Astrocyte (in vitro differentiated cells and primary cell): ENCODE results near the gene TMA7B. TPM values are rescaled to one million over a fixed set of nuclear protein-coding genes. Genes with fewer than 3 reads are reported as not detected.
"Not testable (repeated sequence)": the region's sequence is repeated elsewhere in the genome, so short reads cannot be mapped to it uniquely, and the experiment has no call there.

Source experiments
- DNase-seq: peaks from one replicate; pipeline ENCODE4 v3.0.0-alpha.2; 2010; ENCODE audit warnings: low read depth
- FAIRE-seq: peaks from 2 replicates; lab custom pipeline; 2011; peaks lifted over from hg19 to GRCh38; lab: Jason Lieb, UNC
- H2AFZ ChIP-seq: 2 replicates; pipeline ENCODE4 v1.6.0; 2012; ENCODE audit warnings: low read depth, low read length, inconsistent platforms
- H3K27ac ChIP-seq: 2 replicates; pipeline ENCODE4 v1.5.1; 2011; ENCODE audit warnings: low read depth, low read length, inconsistent platforms
- H3K27me3 ChIP-seq: 2 replicates; pipeline ENCODE4 v1.6.0; 2011; ENCODE audit warnings: low read length, inconsistent platforms; ENCODE audit not compliant: insufficient read depth
- H3K36me3 ChIP-seq: 2 replicates; pipeline ENCODE4 v1.5.1; 2011; ENCODE audit warnings: low read length, inconsistent platforms; ENCODE audit not compliant: insufficient read depth
- H3K4me1 ChIP-seq: 2 replicates; pipeline ENCODE4 v1.5.1; 2011; ENCODE audit warnings: low read length, inconsistent platforms; ENCODE audit not compliant: insufficient read depth
- H3K4me2 ChIP-seq: 2 replicates; pipeline ENCODE4 v1.6.0; 2012; ENCODE audit warnings: low read length, inconsistent platforms
- H3K4me3 ChIP-seq: 2 replicates; pipeline ENCODE4 v1.5.1; 2011; ENCODE audit warnings: low read depth, mild to moderate bottlenecking, low read length, inconsistent platforms; ENCODE audit not compliant: insufficient read depth
- H3K79me2 ChIP-seq: 2 replicates; pipeline ENCODE4 v1.6.0; 2012; ENCODE audit warnings: mild to moderate bottlenecking, low read length, inconsistent platforms; ENCODE audit not compliant: insufficient read depth
- H3K9ac ChIP-seq: 2 replicates; pipeline ENCODE4 v1.6.0; 2012; ENCODE audit warnings: mild to moderate bottlenecking, low read length, inconsistent platforms
- H3K9me3 ChIP-seq: 2 replicates; pipeline ENCODE4 v1.5.1; 2012; ENCODE audit warnings: low read depth, mild to moderate bottlenecking, low read length, inconsistent platforms; ENCODE audit not compliant: insufficient read depth
- H4K20me1 ChIP-seq: 2 replicates; pipeline ENCODE4 v1.6.0; 2012; ENCODE audit warnings: low read length, inconsistent platforms; ENCODE audit not compliant: insufficient read depth
- H3K27ac Mint-ChIP-seq: one replicate; pipeline ENCODE4 v1.8.0; 2021; ENCODE audit warnings: mild to moderate bottlenecking, mixed read lengths; ENCODE audit not compliant: unreplicated experiment
- H3K27me3 Mint-ChIP-seq: one replicate; pipeline ENCODE4 v1.8.0; 2021; ENCODE audit warnings: low read depth, mixed read lengths; ENCODE audit not compliant: unreplicated experiment
- H3K36me3 Mint-ChIP-seq: one replicate; pipeline ENCODE4 v1.8.0; 2021; ENCODE audit warnings: low read depth, mixed read lengths; ENCODE audit not compliant: unreplicated experiment
- H3K4me1 Mint-ChIP-seq: one replicate; pipeline ENCODE4 v1.8.0; 2021; ENCODE audit warnings: low read depth, mixed read lengths; ENCODE audit not compliant: unreplicated experiment
- H3K4me3 Mint-ChIP-seq: one replicate; pipeline ENCODE4 v1.8.0; 2021; ENCODE audit warnings: mild to moderate bottlenecking, moderate library complexity, mixed read lengths; ENCODE audit not compliant: unreplicated experiment
- H3K9me3 Mint-ChIP-seq: one replicate; pipeline ENCODE4 v1.8.0; 2021; ENCODE audit warnings: mild to moderate bottlenecking, mixed read lengths; ENCODE audit not compliant: unreplicated experiment
- EZH2 ChIP-seq: IDR thresholded peaks from 2 replicates; pipeline ENCODE4 v1.6.1; 2012; ENCODE audit warnings: mild to moderate bottlenecking, low read length, inconsistent platforms; ENCODE audit not compliant: insufficient read depth
- total RNA-seq: library from RNA; stranded (reverse); gene quantifications from 2 replicates; pipeline ENCODE4 v1.2.1, GENCODE V29; 2021
- TF ChIP-seq, protein P1 (sequence below): IDR thresholded peaks from 2 replicates; pipeline ENCODE4 v1.5.1; 2011; ENCODE audit warnings: low read depth, mild to moderate bottlenecking, inconsistent platforms, low read length, moderate library complexity; ENCODE audit not compliant: insufficient read depth

The TMA7B gene
- total RNA-seq, 1 donor from 2014 or later: not detected

DNA sequence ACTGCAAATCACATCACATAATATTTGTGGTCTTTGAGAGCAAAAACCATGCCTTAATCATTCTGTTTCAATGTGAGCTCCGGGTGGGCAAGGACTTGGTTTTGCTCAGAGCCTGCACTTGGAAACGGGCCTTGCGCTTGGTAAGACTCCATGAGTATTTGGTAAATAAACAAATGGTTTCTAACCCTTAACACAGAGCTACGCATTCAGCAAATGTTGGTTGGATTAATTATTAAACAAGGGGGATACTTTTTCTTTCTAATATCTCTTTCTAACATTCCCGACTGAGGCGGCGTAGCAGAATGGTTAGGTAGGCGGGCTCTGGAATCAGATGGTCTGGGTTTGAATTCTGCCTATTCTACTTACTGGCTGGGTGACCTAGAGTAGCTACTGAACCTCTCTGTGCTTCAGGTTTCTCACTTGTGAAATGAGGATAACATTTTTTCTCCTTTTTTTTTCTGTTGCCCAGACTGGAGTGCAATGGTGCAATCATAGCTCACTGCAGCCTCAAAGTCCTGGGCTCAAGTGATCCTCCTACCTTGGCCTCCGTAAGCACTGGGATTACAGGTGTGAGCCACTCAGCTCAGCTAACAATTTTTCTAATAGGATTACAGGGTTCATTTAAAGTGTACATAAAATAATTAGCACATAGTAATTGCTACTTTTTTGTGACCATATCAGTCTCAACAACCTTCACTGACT, 31.1 kb downstream of the TMA7B start:
- H3K9me3 ChIP-seq: no peaks in the 10 kb centered on the region
- Mint-ChIP-seq H3K36me3 (no peaks in the 10 kb centered on the region), H3K4me3 (no peak overlapping the region), H3K27me3 (peaks cover 56% of the 10 kb centered on the region), H3K9me3 (peaks cover 3% of the 10 kb centered on the region), H3K27ac (no peak overlapping the region), H3K4me1 (peaks cover 1% of the 10 kb centered on the region)
- H3K79me2 ChIP-seq: no peaks in the 10 kb centered on the region
- H2AFZ ChIP-seq: no peak overlapping the region
- H3K4me2 ChIP-seq: no peak overlapping the region
- no peak for FAIRE-seq
- DNase-seq: no peak
- no peak overlapping the region for H3K27ac ChIP-seq
- TF ChIP-seq, protein P1, sequence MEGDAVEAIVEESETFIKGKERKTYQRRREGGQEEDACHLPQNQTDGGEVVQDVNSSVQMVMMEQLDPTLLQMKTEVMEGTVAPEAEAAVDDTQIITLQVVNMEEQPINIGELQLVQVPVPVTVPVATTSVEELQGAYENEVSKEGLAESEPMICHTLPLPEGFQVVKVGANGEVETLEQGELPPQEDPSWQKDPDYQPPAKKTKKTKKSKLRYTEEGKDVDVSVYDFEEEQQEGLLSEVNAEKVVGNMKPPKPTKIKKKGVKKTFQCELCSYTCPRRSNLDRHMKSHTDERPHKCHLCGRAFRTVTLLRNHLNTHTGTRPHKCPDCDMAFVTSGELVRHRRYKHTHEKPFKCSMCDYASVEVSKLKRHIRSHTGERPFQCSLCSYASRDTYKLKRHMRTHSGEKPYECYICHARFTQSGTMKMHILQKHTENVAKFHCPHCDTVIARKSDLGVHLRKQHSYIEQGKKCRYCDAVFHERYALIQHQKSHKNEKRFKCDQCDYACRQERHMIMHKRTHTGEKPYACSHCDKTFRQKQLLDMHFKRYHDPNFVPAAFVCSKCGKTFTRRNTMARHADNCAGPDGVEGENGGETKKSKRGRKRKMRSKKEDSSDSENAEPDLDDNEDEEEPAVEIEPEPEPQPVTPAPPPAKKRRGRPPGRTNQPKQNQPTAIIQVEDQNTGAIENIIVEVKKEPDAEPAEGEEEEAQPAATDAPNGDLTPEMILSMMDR: no peak
- TF ChIP-seq EZH2: no peak
- H3K4me1 ChIP-seq: no peaks in the 10 kb centered on the region
- H3K27me3 ChIP-seq: peaks cover 12% of the 10 kb centered on the region
- H4K20me1 ChIP-seq: no peaks in the 10 kb centered on the region
- H3K9ac ChIP-seq: no peak overlapping the region
- H3K36me3 ChIP-seq: no peaks in the 10 kb centered on the region
- no peak overlapping the region for H3K4me3 ChIP-seq

DNA sequence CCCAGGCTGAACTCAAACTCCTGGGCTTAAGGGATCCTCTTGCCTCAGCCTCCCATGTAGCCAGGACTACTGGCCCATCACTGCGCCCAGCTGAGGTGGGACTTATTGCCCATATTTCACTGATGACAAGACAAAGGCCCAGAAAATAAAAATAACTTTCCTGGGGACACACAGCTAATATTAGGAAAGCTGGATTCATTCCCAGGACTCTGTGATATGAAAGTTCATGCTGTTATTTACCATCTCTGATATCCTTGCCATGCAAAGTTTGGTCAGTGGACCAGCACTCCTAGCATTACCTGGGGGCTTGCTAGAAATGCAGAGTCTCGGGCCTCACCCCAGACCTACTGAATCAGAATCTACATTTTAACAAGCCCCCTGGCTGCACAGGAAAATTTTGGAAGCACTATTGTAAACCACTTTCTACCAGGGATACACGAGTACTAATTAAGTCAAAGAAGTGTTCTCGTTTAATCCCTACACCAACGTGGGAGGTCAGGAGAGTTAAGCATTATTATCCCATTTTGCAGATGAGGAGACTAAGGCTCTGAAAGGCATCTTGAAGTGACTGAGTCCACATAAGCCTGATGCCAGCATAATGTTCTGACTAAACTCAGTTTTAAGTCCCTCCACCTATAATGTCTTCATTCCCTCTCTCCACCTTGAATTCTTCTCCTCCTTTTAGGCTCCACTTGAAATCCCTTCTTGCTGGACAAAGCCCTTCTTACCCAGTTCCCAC, 32.1 kb downstream of the TMA7B start:
- Histone ChIP-seq H3K9ac (no peak overlapping the region), H3K4me1 (no peaks in the 10 kb centered on the region), H3K27ac (no peak overlapping the region), H2AFZ (no peak overlapping the region), H3K4me2 (no peak overlapping the region), H3K36me3 (no peaks in the 10 kb centered on the region), H3K4me3 (no peak overlapping the region), H3K27me3 (peaks cover 14% of the 10 kb centered on the region), H3K9me3 (no peaks in the 10 kb centered on the region), H4K20me1 (no peaks in the 10 kb centered on the region), H3K79me2 (no peaks in the 10 kb centered on the region)
- H3K4me1 Mint-ChIP-seq: peaks cover 7% of the 10 kb centered on the region
- no peak overlapping the region for H3K4me3 Mint-ChIP-seq
- no peak overlapping the region for H3K27ac Mint-ChIP-seq
- H3K36me3 Mint-ChIP-seq: no peaks in the 10 kb centered on the region
- TF ChIP-seq, protein P1: no peak
- TF ChIP-seq EZH2: no peak
- FAIRE-seq: no peak
- no peak for DNase-seq
- peaks cover 56% of the 10 kb centered on the region for H3K27me3 Mint-ChIP-seq
- H3K9me3 Mint-ChIP-seq: peaks cover 3% of the 10 kb centered on the region

DNA sequence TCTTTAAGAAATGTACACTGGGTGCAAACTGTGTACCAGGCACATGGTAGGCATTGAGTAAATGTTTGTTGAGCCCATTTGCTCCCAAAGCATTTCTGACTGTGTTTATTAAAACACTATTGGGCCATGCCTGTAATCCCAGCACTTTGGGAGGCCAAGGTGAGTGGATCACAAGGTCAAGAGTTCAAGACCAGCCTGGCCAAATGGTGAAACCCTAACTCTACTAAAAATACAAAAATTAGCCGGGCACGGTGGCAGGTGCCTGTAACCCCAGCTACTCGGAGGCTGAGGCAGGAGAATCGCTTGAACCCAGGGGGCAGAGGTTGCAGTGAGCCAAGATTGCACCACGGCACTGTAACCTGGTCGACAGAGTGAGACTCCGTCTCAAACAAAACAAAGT, 32.7 kb downstream of the TMA7B start:
- H3K27ac Mint-ChIP-seq, H2AFZ ChIP-seq, H3K36me3 ChIP-seq, H3K4me3 ChIP-seq, H3K79me2 ChIP-seq, H3K9me3 ChIP-seq, H3K4me2 ChIP-seq, H3K9ac ChIP-seq, H3K9me3 Mint-ChIP-seq, DNase-seq, H3K4me1 ChIP-seq, FAIRE-seq, H4K20me1 ChIP-seq, H3K4me3 Mint-ChIP-seq, H3K36me3 Mint-ChIP-seq, H3K27ac ChIP-seq: not testable (repeated sequence)
- Mint-ChIP-seq H3K27me3 (peaks cover 53% of the 10 kb centered on the region), H3K4me1 (peaks cover 12% of the 10 kb centered on the region)
- peaks cover 14% of the 10 kb centered on the region for H3K27me3 ChIP-seq
